Left cardiac atrium (tissue), 4 donors: ENCODE measurements around the gene TJP1. TPM values are rescaled to one million over a fixed set of nuclear protein-coding genes. Genes with fewer than 3 reads are reported as not detected.
"Not testable (repeated sequence)": the region's sequence is repeated elsewhere in the genome, so short reads cannot be mapped to it uniquely, and the experiment has no call there.

Source experiments
- ATAC-seq, 2 donors: fragments of 200-7000 bp; cut with Tn5 transposase; one replicate each; pipeline ENCODE4 v1.9.1; 2020; ENCODE audit warnings: mild to moderate bottlenecking in 2 of 2, moderate library complexity in 2 of 2
- DNase-seq: peaks from one replicate; pipeline ENCODE4 v3.0.0-alpha.2; 2020
- intact Hi-C, 2 donors: fragments of 100-400 bp; cut with DNase I; formaldehyde crosslinking; loops; one replicate each; pipeline versions ENCODE4 v1.14.1 to v1.15.1; 2022 to 2023
- total RNA-seq, 2 donors: library from RNA; stranded (reverse); fragmentation: NEBNext Ultra II Directional; extraction: Animal tissue kit (Norgen Biotek cat#: 25700); gene quantifications; one replicate each; pipeline ENCODE4 v1.2.1, GENCODE V29; 2021
- donor health status: DM: no; HTN: yes; CAD: no.
- donor health status: DM: no; HTN: yes; CAD: no; lungs with severe emphysema.
- donor health status: DM: yes; HTN: yes; CAD: no.
- donor health status: Dilated cardiomyopathy.

Gene TJP1
- total RNA-seq, 2 donors from 2014 or later = 85.2 to 95.9 TPM

DNA sequence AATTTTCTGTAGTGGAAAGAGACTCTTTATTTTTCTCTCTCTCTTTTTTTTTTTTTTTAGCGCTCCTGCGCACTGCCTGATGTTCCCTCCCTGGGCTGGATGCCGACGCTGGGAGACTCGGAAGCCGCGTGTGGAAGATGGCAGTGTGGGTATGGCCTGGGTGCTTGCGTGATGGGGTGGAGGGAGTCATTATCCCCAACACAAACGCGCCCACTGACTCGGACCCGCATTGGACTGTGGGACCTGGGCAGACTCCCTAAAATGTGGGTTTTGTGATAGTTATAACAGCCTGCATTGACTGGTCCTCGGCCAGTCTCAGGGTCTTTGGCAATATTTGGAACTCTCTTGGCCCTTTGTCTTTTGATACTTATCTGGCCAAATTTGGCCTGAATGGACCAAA is 157.9 kb downstream of the TJP1 start:
- ATAC-seq (no peak), DNase-seq (no peak)
- intact Hi-C loops = loop anchor here in 1 of 2 donors (10.0 kb wide), 1 partner anchor 380 kb away; no protein-coding TSS in a partner anchor

DNA sequence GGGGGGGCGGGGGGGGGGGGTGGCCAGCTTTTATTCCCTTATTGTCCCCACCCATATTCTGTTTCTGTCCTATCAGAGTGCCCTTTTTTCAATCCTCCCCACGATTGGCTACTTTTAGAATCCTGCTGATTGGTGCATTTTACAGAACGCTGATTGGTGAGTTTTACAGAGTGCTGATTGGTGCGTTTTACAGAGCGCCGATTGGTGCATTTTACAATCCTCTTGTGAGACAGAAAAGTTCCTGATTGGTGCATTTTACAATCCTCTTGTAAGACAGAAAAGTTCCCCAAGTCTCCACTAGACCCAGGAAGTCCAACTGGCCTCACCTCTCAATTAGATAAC is 164.8 kb downstream of the TJP1 start:
- intact Hi-C loops = loop anchor here in 1 of 2 donors (5.0 kb wide), 1 partner anchor 395 kb away; no protein-coding TSS in a partner anchor
- not testable (repeated sequence) for ATAC-seq, DNase-seq

DNA sequence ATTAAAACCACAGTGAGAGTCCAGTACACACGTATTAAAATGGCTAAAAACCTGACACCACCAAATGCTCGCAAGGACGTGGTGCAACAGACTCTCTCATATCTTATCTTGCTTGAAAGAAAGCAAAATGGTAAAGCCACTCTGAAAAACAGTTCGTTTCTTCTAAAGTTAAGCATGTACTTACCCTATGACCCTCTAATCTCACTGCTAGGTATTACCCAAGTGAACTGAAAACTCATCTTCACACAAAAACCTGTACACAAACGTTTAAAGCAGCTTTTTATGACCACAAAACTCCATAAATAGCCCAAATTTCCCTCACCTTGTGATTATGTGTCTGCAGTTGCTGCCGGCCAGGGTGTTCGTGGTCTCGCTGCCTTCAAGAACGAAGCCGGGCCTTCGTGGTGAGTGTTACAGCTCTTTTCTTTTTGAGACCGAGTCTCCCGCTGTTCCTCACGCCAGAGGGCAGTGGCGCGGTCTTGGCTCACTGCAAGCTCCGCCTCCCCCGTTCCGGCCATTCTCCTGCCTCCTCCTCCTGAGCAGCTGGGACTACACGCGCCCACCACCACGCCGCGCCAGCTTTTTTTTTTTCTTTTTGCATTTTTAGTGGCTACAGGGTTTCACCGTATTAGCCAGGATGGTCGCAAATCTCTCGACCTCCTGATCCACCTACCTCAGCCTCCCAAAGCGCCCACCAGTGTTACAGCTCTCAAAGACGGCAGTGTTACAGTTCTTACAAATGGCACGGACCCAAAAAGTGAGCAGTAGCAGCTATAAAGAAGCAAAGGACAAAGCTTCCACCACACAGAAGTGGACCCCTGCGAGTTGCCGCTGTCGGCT is 165.4 kb downstream of the TJP1 start:
- intact Hi-C loops = loop anchor here in 1 of 2 donors (5.0 kb wide), 1 partner anchor 395 kb away; no protein-coding TSS in a partner anchor
- no peak for DNase-seq
- ATAC-seq = peak in 1 of 2 donors; percentile 45

DNA sequence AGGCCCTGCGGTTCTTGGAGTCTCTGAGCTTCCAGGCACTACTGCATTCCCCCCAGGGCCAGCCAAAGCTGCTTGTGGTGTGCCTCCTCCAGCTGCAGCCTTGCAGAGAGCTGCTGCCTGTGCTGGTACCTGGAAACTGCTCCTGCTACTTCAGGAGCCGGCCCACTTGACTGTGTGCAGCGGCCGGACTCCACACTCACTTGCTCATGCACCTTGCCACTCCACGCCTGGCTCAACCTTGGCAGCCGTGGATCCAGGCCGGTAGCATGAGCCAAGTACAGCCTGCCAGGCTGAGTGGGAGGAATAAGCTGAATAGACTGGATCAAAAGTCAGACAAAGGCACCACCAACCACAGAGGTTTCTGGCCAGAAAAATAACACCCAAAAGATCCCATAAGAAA is 169.7 kb downstream of the TJP1 start:
- DNase-seq = no peak
- ATAC-seq = peak; percentile 47 to 94
- intact Hi-C loops = no loop called here

DNA sequence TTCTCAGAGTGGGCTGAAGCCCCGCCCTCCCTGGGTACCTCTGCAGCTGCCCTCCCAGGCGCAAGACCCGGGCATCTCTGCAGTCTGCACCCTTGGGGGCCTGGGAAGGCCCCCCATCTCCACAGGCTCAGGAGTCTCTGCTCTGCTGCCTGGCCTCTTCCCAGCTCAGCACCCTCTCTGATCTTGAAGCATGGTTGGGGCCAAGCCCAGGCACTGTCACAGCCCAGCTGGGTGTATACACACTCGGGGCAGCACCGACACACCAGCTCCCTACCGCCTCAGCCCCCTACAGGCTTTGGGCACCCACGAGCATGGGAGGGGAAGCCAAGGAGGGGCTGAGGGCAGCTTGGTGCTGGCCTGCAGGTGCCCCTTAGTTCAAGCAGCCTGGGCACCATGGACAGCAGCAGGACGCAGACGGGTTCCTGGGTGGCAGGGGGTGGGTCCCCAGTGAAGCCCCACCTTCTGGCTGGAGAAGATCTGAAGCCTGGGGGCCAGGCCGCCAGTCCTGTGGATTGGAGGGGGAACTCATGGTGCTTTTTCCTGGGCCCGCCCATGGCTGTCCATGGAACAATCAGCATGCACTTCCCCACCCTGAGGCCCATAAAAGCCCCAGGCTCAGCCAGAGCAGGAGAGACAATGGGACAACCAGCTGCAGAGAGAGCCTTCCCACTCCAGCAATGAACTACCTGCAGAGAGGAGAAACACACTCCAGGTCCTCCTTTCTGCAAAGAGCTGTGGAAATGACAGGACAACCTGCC is 170.6 kb downstream of the TJP1 start:
- intact Hi-C loops = no loop called here
- DNase-seq = no peak
- ATAC-seq = no peak
